CD14-positive monocyte (primary cell): Measurements from ENCODE around the gene SLC12A7. TPM values are rescaled to one million over a fixed set of nuclear protein-coding genes. Genes with fewer than 3 reads are reported as not detected.

Experiments
- DNase-seq, 3 donors: peaks; one replicate each; pipeline ENCODE4 v3.0.0-alpha.2; 2011 to 2022
- H2AFZ ChIP-seq: 2 replicates; pipeline ENCODE4 v1.6.0; 2012; ENCODE audit warnings: mild to moderate bottlenecking, low read depth, low read length, inconsistent platforms; ENCODE audit not compliant: insufficient read depth, poor library complexity, severe bottlenecking
- H3K27ac ChIP-seq, 2 donors: 1 replicate in 1 of 2; 2 replicates in 1 of 2; pipeline ENCODE4 v1.5.1; 2012 to 2013; ENCODE audit warnings: low read length in 2 of 2, control low read depth in 1 of 2, inconsistent platforms in 1 of 2, low read depth in 1 of 2, mild to moderate bottlenecking in 1 of 2
- H3K27me3 ChIP-seq, 2 donors: one replicate each; pipeline versions ENCODE4 v1.6.0 to v1.6.1; 2011 to 2013; ENCODE audit warnings: low read length in 2 of 2; ENCODE audit not compliant: control insufficient read depth in 2 of 2, insufficient read depth in 2 of 2
- H3K36me3 ChIP-seq, 2 donors: replicated peaks in 1 of 2; 1 replicate in 1 of 2; 2 replicates in 1 of 2; pipeline versions ENCODE4 v1.5.1 to v1.6.1; 2012 to 2013; ENCODE audit warnings: low read length in 2 of 2, control low read depth in 1 of 2, inconsistent platforms in 1 of 2, mild to moderate bottlenecking in 1 of 2; ENCODE audit not compliant: insufficient read depth in 2 of 2, control insufficient read depth in 1 of 2
- H3K4me1 ChIP-seq, 2 donors: 1 replicate in 1 of 2; 2 replicates in 1 of 2; pipeline versions ENCODE4 v1.5.1 to v1.6.1; 2012 to 2013; ENCODE audit warnings: low read length in 2 of 2, control low read depth in 1 of 2, inconsistent platforms in 1 of 2, mild to moderate bottlenecking in 1 of 2, moderate library complexity in 1 of 2; ENCODE audit not compliant: insufficient read depth in 2 of 2, control insufficient read depth in 1 of 2
- H3K4me2 ChIP-seq: replicated peaks from 2 replicates; pipeline ENCODE3; 2012; ENCODE audit warnings: low read length, moderate library complexity, mild to moderate bottlenecking; ENCODE audit not compliant: poor library complexity, severe bottlenecking; ENCODE audit errors: extremely low read depth
- H3K4me3 ChIP-seq, 3 experiments: fragments of 200-600 bp in 1 of 3; sonication (generic) in 1 of 3; replicated peaks in 1 of 3; 1 replicate in 2 of 3; 2 replicates in 1 of 3; pipeline ENCODE4 v1.5.1; 2011 to 2013; ENCODE audit warnings: low read length in 3 of 3, mild to moderate bottlenecking in 3 of 3, control low read depth in 2 of 3, low read depth in 2 of 3, inconsistent platforms in 1 of 3, moderate library complexity in 1 of 3
- H3K79me2 ChIP-seq: 2 replicates; pipeline ENCODE4 v1.6.0; 2012; ENCODE audit warnings: mild to moderate bottlenecking, control low read depth, inconsistent platforms, low read length, moderate library complexity; ENCODE audit not compliant: insufficient read depth
- H3K9ac ChIP-seq: 2 replicates; pipeline ENCODE4 v1.6.0; 2017; ENCODE audit warnings: low read length, mild to moderate bottlenecking; ENCODE audit not compliant: insufficient read depth, poor library complexity, severe bottlenecking
- H3K9me3 ChIP-seq, 2 donors: replicated peaks in 1 of 2; 1 replicate in 1 of 2; 2 replicates in 1 of 2; pipeline versions ENCODE4 v1.5.1 to v1.6.1; 2012 to 2013; ENCODE audit warnings: low read length in 2 of 2, control low read depth in 1 of 2; ENCODE audit not compliant: control insufficient read depth in 1 of 2, insufficient read depth in 1 of 2
- H4K20me1 ChIP-seq: 2 replicates; pipeline ENCODE4 v1.6.0; 2012; ENCODE audit warnings: mild to moderate bottlenecking, low read length, control low read depth, moderate library complexity; ENCODE audit not compliant: insufficient read depth
- H3K27ac Mint-ChIP-seq, 7 donors: one replicate each; pipeline ENCODE4 v1.8.0; 2020; ENCODE audit warnings: mild to moderate bottlenecking in 7 of 7, mixed read lengths in 7 of 7, moderate library complexity in 6 of 7, inconsistent platforms in 2 of 7
- H3K27me3 Mint-ChIP-seq, 3 donors: one replicate each; pipeline ENCODE4 v1.8.0; 2021 to 2022; ENCODE audit warnings: low read depth in 3 of 3, mild to moderate bottlenecking in 3 of 3, mixed read lengths in 3 of 3, moderate library complexity in 3 of 3, inconsistent platforms in 1 of 3
- H3K36me3 Mint-ChIP-seq, 2 donors: one replicate each; pipeline ENCODE4 v1.8.0; 2020; ENCODE audit warnings: mixed read lengths in 2 of 2, inconsistent platforms in 1 of 2, mild to moderate bottlenecking in 1 of 2
- H3K4me1 Mint-ChIP-seq: one replicate; pipeline ENCODE4 v1.8.0; 2020; ENCODE audit warnings: mild to moderate bottlenecking, mixed read lengths
- H3K4me3 Mint-ChIP-seq, 2 donors: one replicate each; pipeline ENCODE4 v1.8.0; 2020; ENCODE audit warnings: mild to moderate bottlenecking in 2 of 2, mixed read lengths in 2 of 2, moderate library complexity in 1 of 2
- H3K9me3 Mint-ChIP-seq, 7 donors: one replicate each; pipeline ENCODE4 v1.8.0; 2020 to 2022; ENCODE audit warnings: mixed read lengths in 7 of 7, mild to moderate bottlenecking in 6 of 7, moderate library complexity in 6 of 7, inconsistent platforms in 2 of 7
- CTCF ChIP-seq: fragments of 200-600 bp; IDR thresholded peaks from one replicate; pipeline ENCODE4 v1.8.0; 2022; ENCODE audit warnings: antibody characterized with exemption, mild to moderate bottlenecking
- WGBS: methylation state at CpG from one replicate; pipeline ENCODE4 v1.1.5; 2013; ENCODE audit warnings: missing lambda C conversion rate; ENCODE audit not compliant: insufficient coverage; 5-methylcytosine and 5-hydroxymethylcytosine counted together
- intact Hi-C, 2 donors: fragments of 100-400 bp; cut with micrococcal nuclease; formaldehyde crosslinking; loops; one replicate each; pipeline versions ENCODE4 v1.15.0 to v1.15.1; 2023
- polyA plus RNA-seq, 3 donors: library from polyadenylated mRNA; depleted of rRNA in 1 of 3; unstranded in 2 of 3; stranded (reverse) in 1 of 3; fragments of 300-500 nt in 2 of 3; fragments of >200 nt in 1 of 3; fragmentation: Illumina TruSeq in 2 of 3; gene quantifications; 1 replicate in 2 of 3; 2 replicates in 1 of 3; pipeline ENCODE4 v1.2.3, GENCODE V29; 2012 to 2021

Gene SLC12A7
- polyA plus RNA-seq, 3 donors = 8.2 to 31.2 (median 12.5) TPM

GRCh38 chr5:1028481-1029281 is 83.2 kb downstream of the SLC12A7 start:
- no peak overlapping the region for H3K27ac ChIP-seq
- H3K27me3 Mint-ChIP-seq = peaks cover 0 to 5% (median 3%) of the 10 kb centered on the region in 3 donors
- intact Hi-C loops = no loop called here
- no peaks in the 10 kb centered on the region for H3K36me3 Mint-ChIP-seq
- no peaks in the 10 kb centered on the region for H3K79me2 ChIP-seq
- H3K4me3 Mint-ChIP-seq = no peak overlapping the region
- H4K20me1 ChIP-seq = no peaks in the 10 kb centered on the region
- no peaks in the 10 kb centered on the region for H3K4me1 Mint-ChIP-seq
- no peak overlapping the region for H3K4me2 ChIP-seq
- peaks cover 0 to 2% (median 0%) of the 10 kb centered on the region in 7 donors for H3K9me3 Mint-ChIP-seq
- H3K4me3 ChIP-seq = no peak overlapping the region
- H3K36me3 ChIP-seq = no peaks in the 10 kb centered on the region
- H3K27me3 ChIP-seq = no peaks in the 10 kb centered on the region
- 84% methylated on average over 24 of the region's 26 CpGs for WGBS
- no peak overlapping the region for H3K27ac Mint-ChIP-seq
- H3K4me1 ChIP-seq = no peaks in the 10 kb centered on the region
- no peak overlapping the region for H2AFZ ChIP-seq
- DNase-seq = no peak
- H3K9ac ChIP-seq = no peak overlapping the region
- no peaks in the 10 kb centered on the region for H3K9me3 ChIP-seq
- no peak for TF ChIP-seq CTCF

GRCh38 chr5:1027631-1028441 is 84.0 kb downstream of the SLC12A7 start:
- peaks cover 0 to 2% (median 0%) of the 10 kb centered on the region in 7 donors for H3K9me3 Mint-ChIP-seq
- Histone ChIP-seq H3K4me2 (no peak overlapping the region), H3K9me3 (no peaks in the 10 kb centered on the region), H4K20me1 (no peaks in the 10 kb centered on the region), H2AFZ (no peak overlapping the region), H3K9ac (no peak overlapping the region), H3K79me2 (no peaks in the 10 kb centered on the region), H3K4me1 (no peaks in the 10 kb centered on the region), H3K36me3 (no peaks in the 10 kb centered on the region), H3K4me3 (no peak overlapping the region), H3K27me3 (no peaks in the 10 kb centered on the region), H3K27ac (no peak overlapping the region)
- intact Hi-C loops = no loop called here
- WGBS = 83% methylated on average over 34 of the region's 40 CpGs
- no peak overlapping the region for H3K27ac Mint-ChIP-seq
- H3K36me3 Mint-ChIP-seq = no peaks in the 10 kb centered on the region
- DNase-seq = no peak
- H3K4me1 Mint-ChIP-seq = no peaks in the 10 kb centered on the region
- peaks cover 0 to 5% (median 3%) of the 10 kb centered on the region in 3 donors for H3K27me3 Mint-ChIP-seq
- TF ChIP-seq CTCF = no peak
- no peak overlapping the region for H3K4me3 Mint-ChIP-seq
